HUES64 (cell line): ENCODE results near the gene AFG3L2.
"Not testable (repeated sequence)": the region's sequence is repeated elsewhere in the genome, so short reads cannot be mapped to it uniquely, and the experiment has no call there.

ENCODE experiments used
- H3K27ac ChIP-seq: 2 replicates; pipeline ENCODE4 v1.7.0; 2013; ENCODE audit warnings: low read depth, low read length, inconsistent platforms
- H3K27me3 ChIP-seq: 2 replicates; pipeline ENCODE4 v1.6.1; 2013; ENCODE audit warnings: mild to moderate bottlenecking, low read length; ENCODE audit not compliant: insufficient read depth
- H3K36me3 ChIP-seq: 2 replicates; pipeline ENCODE4 v1.6.1; 2013; ENCODE audit warnings: mild to moderate bottlenecking, low read length; ENCODE audit not compliant: insufficient read depth
- H3K4me1 ChIP-seq: 2 replicates; pipeline ENCODE4 v1.6.1; 2013; ENCODE audit warnings: mild to moderate bottlenecking, low read length, moderate library complexity; ENCODE audit not compliant: insufficient read depth
- H3K4me3 ChIP-seq: 2 replicates; pipeline ENCODE4 v1.5.1; 2013; ENCODE audit warnings: mild to moderate bottlenecking, low read length, moderate library complexity
- H3K9ac ChIP-seq: 2 replicates; pipeline ENCODE4 v1.6.1; 2013; ENCODE audit warnings: mild to moderate bottlenecking, low read depth, low read length
- H3K9me3 ChIP-seq: 2 replicates; pipeline ENCODE4 v1.6.1; 2013; ENCODE audit warnings: low read depth, low read length; ENCODE audit not compliant: insufficient read depth
- WGBS: fragments of 150-250, 120-280 bp; methylation state at CpG from one replicate; pipeline ENCODE4 v1.1.7; 2013; ENCODE audit warnings: missing lambda C conversion rate; 5-methylcytosine and 5-hydroxymethylcytosine counted together

Gene AFG3L2

GRCh38 chr18:12394428-12394827 is 17.4 kb upstream of the AFG3L2 start:
- Histone ChIP-seq H3K9ac (no peak overlapping the region), H3K36me3 (no peaks in the 10 kb centered on the region)

DNA sequence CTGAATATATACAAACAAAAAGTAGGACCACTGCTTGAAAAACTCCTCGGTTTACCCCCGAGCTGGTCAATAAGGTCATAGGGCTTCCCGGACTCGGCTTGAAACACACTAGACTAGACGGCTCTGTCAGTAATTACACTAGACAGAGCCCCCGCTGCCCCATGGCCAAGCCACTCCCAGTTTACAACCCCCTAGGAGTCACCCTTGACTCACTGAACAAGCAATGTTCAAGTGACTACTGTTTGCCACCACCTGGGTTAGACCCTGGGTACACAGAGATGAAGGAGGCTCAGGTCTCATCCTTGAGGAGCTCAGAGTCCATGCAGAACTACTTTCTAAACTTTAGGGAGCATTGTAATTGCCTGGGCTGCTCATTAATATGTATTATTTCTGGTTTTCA is 17.0 kb upstream of the AFG3L2 start:
- Histone ChIP-seq H3K9ac (no peak overlapping the region), H3K27ac (no peak overlapping the region)
- 89% methylated on average over 6 of the region's 6 CpGs for WGBS

More at GRCh38 chr18:12394428-12394827, 17.4 kb upstream of the AFG3L2 start:
- no peaks in the 10 kb centered on the region for H3K4me1 ChIP-seq
- no peaks in the 10 kb centered on the region for H3K27me3 ChIP-seq
- H3K9me3 ChIP-seq, result no peaks in the 10 kb centered on the region
- no peak overlapping the region for H3K4me3 ChIP-seq
- H3K27ac ChIP-seq, result no peak overlapping the region
- 78% methylated on average over 8 of the region's 8 CpGs for WGBS

DNA sequence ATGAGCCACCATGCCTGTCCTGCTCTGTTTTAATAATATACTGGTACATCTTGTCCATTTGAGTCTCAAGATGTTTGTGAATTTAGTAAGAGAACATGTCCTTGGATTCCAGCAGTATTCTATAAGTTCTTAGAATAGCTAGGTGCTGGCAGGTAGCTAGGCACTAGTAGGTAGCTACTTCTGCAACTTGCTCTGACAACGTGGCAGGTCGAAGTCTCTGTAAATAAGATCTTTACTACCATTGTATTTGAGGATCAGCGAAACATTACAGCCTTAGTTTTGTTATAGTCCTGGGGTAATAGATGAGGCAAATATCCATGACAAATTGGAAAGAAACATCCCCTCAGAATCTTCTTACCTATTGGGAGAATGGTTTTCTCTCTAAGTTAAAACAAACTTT is 16.5 kb upstream of the AFG3L2 start:
- Histone ChIP-seq H3K9ac (no peak overlapping the region), H3K4me3 (no peak overlapping the region), H3K27me3 (no peaks in the 10 kb centered on the region), H3K36me3 (no peaks in the 10 kb centered on the region), H3K4me1 (no peaks in the 10 kb centered on the region), H3K9me3 (no peaks in the 10 kb centered on the region), H3K27ac (no peak overlapping the region)
- WGBS, result 96% methylated on average over 2 of the region's 3 CpGs

More for the DNA sequence above, 17.0 kb upstream of the AFG3L2 start:
- Histone ChIP-seq H3K36me3 (no peaks in the 10 kb centered on the region), H3K4me1 (no peaks in the 10 kb centered on the region), H3K27me3 (no peaks in the 10 kb centered on the region), H3K4me3 (no peak overlapping the region), H3K9me3 (no peaks in the 10 kb centered on the region)

DNA sequence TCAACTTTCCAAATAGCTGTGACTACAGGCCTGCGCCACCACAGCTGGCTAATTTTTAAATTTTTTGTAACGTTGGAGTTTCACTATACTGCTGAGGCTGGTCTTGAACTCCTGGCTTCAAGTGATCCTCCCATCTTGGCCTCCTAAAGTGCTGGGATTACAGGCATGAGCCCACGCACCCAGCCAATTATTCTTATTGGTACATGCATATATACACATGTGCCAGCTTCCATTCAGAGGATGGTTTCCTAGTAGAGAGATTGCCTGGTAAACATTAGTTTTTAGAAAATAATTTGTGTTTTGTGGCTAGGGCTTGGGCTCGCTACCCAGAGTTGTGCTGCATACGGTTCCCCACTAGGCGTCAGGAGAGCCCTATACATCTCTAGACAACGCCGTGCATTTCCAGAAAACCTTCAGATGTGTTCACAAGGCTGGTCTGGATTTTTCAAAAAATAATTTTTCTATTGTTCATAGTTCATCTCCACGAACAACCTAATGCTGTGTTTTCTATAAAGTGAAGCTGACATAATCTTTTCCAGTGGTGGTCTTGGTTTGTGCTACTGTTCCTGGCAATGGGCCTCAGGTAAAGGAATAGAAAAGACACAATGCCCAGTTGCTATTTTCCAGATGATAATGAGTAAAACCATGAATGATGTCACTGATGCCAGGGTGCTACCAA is 14.6 kb upstream of the AFG3L2 start:
- Histone ChIP-seq H3K4me3 (no peak overlapping the region), H3K27ac (no peak overlapping the region), H3K27me3 (no peaks in the 10 kb centered on the region), H3K9ac (no peak overlapping the region), H3K9me3 (no peaks in the 10 kb centered on the region), H3K36me3 (no peaks in the 10 kb centered on the region), H3K4me1 (no peaks in the 10 kb centered on the region)
- WGBS, result 36% methylated on average over 9 of the region's 9 CpGs

GRCh38 chr18:12388442-12388841 is 11.4 kb upstream of the AFG3L2 start:
- 100% methylated on average over 2 of the region's 3 CpGs for WGBS
- Histone ChIP-seq H3K36me3 (no peaks in the 10 kb centered on the region), H3K9me3 (no peaks in the 10 kb centered on the region), H3K27ac (no peak overlapping the region), H3K27me3 (no peaks in the 10 kb centered on the region), H3K9ac (no peak overlapping the region), H3K4me3 (no peak overlapping the region), H3K4me1 (no peaks in the 10 kb centered on the region)

- no peaks in the 10 kb centered on the region for H3K4me1 ChIP-seq
- WGBS, result 78% methylated on average over 2 of the region's 2 CpGs
These were observed 7.2 kb upstream of the AFG3L2 start for GRCh38 chr18:12384261-12384660.

GRCh38 chr18:12383759-12384158 is 6.7 kb upstream of the AFG3L2 start:
- H3K4me1 ChIP-seq, H3K4me3 ChIP-seq, H3K27me3 ChIP-seq, H3K27ac ChIP-seq, H3K36me3 ChIP-seq, H3K9ac ChIP-seq, H3K9me3 ChIP-seq: not testable (repeated sequence)
- WGBS, result 86% methylated on average over 5 of the region's 5 CpGs

More at GRCh38 chr18:12384261-12384660, 7.2 kb upstream of the AFG3L2 start:
- Histone ChIP-seq H3K9me3 (no peaks in the 10 kb centered on the region), H3K9ac (no peak overlapping the region), H3K4me3 (no peak overlapping the region), H3K27ac (no peak overlapping the region), H3K36me3 (no peaks in the 10 kb centered on the region), H3K27me3 (no peaks in the 10 kb centered on the region)

- H3K9me3 ChIP-seq, H3K27ac ChIP-seq, H3K27me3 ChIP-seq, H3K9ac ChIP-seq, H3K36me3 ChIP-seq, H3K4me3 ChIP-seq, H3K4me1 ChIP-seq: not testable (repeated sequence)
- WGBS, result 90% methylated on average over 5 of the region's 7 CpGs
These were observed 5.3 kb upstream of the AFG3L2 start for GRCh38 chr18:12382221-12382814.

GRCh38 chr18:12378198-12378558 is 1.2 kb upstream of the AFG3L2 start:
- WGBS, result 83% methylated on average over 5 of the region's 5 CpGs
- Histone ChIP-seq H3K4me3 (peak overlapping the region; percentile 66), H3K9ac (peak overlapping the region; percentile 80; the same call in 1 of the 2 replicates)

DNA sequence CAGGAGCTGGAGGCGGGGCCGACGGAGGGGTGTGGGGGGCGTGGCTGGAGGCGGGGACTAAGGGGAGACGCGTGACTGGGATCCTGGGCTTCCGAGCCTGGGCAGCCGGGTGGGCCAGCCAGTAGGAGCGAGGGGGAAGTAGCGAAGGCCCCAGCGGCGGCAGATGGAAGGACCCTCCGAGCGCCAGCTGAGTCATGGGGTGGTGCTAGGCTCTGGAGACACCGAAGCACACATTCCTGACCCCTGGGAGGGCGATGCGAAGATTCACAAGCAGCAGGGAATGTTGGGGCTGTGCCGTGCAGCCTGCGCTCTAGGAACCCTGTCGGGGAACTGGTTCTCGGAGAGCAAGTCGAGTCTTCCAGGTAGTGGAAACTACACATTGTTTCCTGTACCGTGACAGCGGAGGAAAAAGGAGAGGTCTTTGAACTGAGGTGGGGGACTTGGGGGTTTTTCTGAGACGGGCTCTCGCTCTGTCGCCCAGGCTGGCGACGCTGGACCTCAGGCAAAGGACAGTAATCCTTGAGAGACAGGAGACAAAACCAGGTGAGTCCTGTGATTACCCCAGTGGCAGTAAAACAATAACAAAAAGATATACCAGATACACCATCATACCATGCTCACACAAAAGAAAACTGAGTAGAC is 650 bp upstream of the AFG3L2 start:
- WGBS, result under 1% methylated on average over 30 of the region's 30 CpGs
- Histone ChIP-seq H3K36me3 (peaks cover 6% of the 10 kb centered on the region; the same call in 1 of the 2 replicates), H3K9ac (peak overlapping the region; percentile 80), H3K27ac (peak overlapping the region; percentile 93), H3K4me1 (peaks cover 6% of the 10 kb centered on the region; the same call in 1 of the 2 replicates), H3K4me3 (peak overlapping the region; percentile 66), H3K27me3 (no peaks in the 10 kb centered on the region), H3K9me3 (no peaks in the 10 kb centered on the region)

More at GRCh38 chr18:12378198-12378558, 1.2 kb upstream of the AFG3L2 start:
- H3K4me1 ChIP-seq, H3K9me3 ChIP-seq, H3K27me3 ChIP-seq, H3K36me3 ChIP-seq: not testable (repeated sequence)
- peak overlapping the region; percentile 93 for H3K27ac ChIP-seq

GRCh38 chr18:12376034-12376753 is 833 bp downstream of the AFG3L2 start:
- Histone ChIP-seq H3K9ac (peak overlapping the region; percentile 90), H3K27me3 (no peaks in the 10 kb centered on the region), H3K9me3 (no peaks in the 10 kb centered on the region), H3K27ac (peak overlapping the region; percentile 97), H3K4me3 (peak overlapping the region; percentile 71), H3K4me1 (peaks cover 6% of the 10 kb centered on the region; the same call in 1 of the 2 replicates), H3K36me3 (peaks cover 6% of the 10 kb centered on the region; the same call in 1 of the 2 replicates)
- WGBS, result 7% methylated on average over 42 of the region's 42 CpGs
